HG02623 (cell line): ENCODE measurements around the gene SAMD4A.

Experiments used
- ATAC-seq: cut with Tn5 transposase; IDR thresholded peaks from one replicate; pipeline ENCODE4 v1.9.1; 2021; ENCODE audit warnings: moderate library complexity; ENCODE audit not compliant: unreplicated experiment

The SAMD4A gene

DNA sequence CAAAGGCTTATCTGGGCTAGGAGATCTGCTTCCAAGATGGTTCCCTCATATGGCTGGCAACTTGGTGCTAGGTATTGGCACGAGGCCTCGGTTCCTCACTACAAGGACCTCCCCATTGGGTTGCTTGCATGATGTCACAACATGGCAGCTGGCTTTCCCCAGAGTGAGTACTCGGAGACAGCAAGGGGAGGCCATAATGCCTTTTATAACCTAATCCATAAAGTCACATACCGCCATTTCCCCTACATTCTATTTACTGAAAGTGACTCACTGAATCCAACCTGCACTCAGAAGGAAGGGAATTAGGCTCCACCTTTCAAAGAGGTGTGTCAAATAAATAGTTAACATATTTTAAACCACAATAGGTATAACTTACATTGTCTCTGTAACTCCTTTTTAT is 130.9 kb downstream of the SAMD4A start:
- ATAC-seq, result no peak

DNA sequence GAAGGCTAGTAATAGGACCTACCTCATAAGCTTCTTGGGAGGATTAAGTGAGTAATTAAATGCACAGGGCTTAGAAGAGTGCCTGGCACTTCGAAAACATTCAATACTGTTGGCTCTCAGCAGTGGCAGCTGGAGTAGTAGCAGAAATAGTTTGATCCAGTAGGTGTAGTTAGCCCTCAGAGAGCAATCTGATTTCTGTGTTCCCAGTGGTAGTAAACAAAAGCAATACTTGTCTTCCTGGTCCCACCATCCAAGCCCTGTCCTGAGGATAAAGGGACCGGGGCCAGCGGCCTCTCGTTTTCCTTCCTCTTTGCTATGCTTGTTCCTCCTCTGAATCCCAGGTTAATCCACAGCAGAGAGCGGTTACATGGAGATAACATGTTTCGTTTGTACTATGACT is 131.6 kb downstream of the SAMD4A start:
- no peak for ATAC-seq

DNA sequence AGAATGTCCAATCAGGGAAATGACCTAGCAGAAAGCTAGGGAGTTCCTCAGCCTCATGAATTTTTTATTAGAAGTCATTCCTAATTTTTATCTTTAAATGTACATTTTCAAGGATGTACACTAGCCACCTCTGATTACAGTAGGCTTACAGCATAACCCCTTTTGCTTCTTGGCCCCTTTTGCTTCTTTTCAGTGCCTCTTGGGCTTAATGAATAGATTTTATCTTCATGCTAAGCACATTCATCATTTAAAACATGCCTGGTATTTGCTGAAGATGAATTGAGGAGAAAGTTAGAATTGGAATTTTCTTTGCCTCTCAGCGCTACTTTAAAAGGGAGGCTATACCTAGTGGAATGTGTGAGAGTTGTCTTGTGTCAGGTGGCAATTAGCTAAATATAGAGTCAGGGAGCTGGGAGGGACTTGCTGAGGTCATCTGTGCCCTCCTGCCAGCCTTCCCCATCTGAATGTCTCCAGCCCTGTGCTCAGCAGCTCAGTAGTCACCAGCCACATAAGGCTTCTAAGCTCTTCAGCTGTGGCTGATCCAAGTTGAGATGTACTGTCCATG is 132.1 kb downstream of the SAMD4A start:
- ATAC-seq, result no peak

DNA sequence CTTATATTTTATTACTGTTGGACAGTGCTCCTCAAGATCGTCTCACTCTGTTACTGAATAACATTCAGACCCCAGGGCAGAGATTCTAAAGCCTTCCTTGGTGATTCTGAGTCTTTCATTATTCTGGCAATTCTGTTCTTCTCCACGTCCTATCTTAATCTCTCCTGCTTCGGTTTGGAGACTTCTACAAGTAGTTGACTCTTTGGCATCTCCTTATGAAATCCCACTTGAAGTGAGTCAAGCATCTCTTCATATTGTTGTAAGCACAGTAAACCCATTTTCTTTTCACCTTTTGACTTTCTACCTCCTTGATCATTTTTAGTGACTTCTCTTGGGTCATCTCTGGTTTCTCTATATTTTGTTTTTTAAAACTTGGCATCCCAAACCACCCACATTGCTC is 132.8 kb downstream of the SAMD4A start:
- ATAC-seq, result no peak

DNA sequence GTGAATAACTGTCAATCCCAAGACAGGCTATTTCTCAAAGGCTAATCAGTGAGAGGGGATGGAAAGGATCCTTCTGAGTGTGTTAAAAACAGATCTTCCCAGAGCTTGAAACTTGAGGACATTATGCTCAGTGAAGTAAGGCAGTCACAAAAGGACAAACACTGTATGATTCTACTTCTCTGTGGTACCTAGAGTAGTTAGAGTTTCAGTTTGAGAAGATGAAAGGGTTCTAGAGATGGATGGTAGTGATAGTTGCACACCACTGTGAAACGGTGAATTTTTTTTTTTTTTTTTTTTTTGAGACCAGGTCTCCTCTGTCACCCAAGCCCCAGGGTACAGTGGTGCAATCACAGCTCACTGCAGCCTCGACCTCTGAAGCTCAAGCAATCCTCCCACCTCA is 133.8 kb downstream of the SAMD4A start:
- ATAC-seq, result no peak

DNA sequence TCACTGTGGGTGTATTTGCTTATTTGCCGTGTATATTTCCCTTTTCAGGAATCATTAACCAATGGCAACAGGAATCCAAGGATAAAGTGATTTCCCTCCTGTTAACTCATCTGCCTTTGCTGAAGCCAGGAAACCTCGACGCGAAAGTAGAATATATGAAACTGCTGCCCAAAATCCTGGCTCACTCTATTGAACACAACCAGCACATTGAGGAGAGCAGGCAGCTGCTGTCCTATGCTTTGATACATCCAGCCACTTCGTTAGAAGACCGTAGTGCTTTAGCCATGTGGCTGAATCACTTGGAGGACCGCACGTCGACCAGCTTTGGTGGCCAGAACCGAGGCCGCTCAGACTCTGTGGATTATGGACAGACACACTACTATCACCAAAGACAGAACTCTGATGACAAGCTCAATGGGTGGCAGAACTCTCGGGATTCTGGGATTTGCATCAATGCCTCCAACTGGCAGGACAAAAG is 135.1 kb downstream of the SAMD4A start:
- no peak for ATAC-seq

DNA sequence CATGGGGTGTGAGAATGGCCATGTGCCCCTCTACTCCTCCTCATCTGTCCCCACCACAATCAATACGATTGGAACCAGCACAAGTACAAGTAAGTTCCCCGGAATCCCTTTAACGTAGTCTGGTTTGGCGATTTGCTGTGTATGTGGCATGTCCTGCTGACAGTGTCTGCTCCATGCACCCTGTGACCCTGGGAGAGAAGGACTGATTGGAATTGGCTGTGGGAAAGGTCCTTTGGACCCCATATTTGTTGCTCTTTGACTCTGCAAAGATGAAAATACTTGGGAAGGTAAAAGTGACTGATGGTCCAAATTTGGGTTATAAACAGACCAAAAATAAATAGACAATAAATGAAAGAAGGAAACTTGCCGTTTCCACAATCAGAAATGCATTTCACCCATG is 135.6 kb downstream of the SAMD4A start:
- ATAC-seq, result no peak

GRCh38 chr14:54703082-54703481 is 136.2 kb downstream of the SAMD4A start:
- no peak for ATAC-seq

GRCh38 chr14:54703724-54704123 is 136.8 kb downstream of the SAMD4A start:
- ATAC-seq, result no peak

DNA sequence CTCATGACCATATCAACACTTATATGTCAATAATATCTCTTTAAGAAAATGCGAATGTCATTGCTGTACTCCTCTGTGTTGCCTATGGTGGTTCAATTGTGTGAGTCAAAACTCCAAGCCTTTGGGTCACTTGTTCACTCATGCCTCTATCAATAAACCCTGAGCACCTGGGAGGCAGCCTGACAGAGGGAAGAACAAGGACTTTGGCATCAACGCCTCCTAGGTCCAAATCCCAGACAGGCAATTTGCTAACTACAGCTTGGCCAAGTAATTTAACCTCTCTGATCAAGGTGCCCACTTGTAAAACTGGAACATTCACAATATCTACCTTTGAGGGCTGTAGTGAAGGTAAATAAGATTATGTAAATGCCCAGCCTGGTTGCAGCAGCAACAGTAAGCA is 137.8 kb downstream of the SAMD4A start:
- ATAC-seq, result no peak

GRCh38 chr14:54706769-54707168 is 139.8 kb downstream of the SAMD4A start:
- ATAC-seq, result no peak

DNA sequence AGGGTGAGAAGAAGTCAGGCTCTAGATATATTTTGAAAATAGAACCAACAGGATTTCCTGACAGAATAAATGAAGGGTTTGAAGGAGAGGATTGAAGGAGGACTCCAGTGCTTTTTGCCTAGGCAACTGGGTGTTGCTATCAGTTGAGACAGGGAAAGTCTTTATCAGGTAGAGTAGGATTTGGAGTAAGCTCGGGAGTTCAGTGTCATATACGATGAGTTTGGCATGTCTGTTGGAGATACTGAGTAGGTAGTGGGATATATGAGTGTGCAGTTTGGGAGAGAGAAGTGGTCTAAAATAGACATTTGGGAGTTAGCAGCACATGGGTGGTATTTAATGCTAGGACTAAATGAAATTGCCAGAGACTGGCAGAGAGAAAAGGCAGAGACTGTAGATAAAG is 141.2 kb downstream of the SAMD4A start:
- no peak for ATAC-seq

DNA sequence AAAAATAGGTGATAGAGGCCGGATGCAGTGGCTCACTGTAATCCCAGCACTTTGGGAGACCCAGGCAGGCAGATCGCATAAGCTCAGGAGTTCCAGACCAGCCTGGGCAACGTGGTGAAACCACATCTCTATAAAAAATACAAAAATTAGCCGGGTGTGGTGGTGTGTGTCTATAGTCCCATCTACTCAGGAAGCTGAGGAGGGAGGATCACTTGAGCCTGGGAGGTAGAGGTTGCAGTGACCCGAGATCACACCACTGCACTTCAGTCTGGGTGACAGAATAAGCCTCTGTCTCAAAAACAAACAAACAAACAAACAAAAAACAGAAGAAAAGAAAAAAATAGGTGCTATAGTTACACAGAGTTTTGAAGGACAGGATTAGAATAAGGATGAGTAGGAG is 142.1 kb downstream of the SAMD4A start:
- no peak for ATAC-seq

DNA sequence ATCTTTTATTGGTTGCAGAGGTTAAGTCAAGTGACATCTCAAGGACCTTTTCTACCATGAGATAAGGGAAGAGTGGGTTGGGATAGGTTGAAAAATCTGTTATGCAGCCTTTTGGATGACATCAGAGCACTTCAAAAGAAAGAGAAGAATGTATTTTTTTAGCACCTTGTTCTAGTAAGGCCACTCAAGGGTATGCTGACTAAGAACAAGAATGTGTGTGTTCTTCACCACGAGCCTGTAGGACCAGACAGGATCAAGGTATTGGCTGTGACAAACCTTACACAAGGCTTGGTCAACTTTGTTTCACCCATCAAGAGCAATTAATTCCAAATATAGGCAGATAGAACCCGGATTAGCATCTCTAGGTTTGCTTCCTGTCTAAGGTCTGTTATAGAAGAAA is 142.5 kb downstream of the SAMD4A start:
- ATAC-seq, result peak; percentile 73

- no peak for ATAC-seq
These were observed 142.9 kb downstream of the SAMD4A start for GRCh38 chr14:54709867-54710266.

DNA sequence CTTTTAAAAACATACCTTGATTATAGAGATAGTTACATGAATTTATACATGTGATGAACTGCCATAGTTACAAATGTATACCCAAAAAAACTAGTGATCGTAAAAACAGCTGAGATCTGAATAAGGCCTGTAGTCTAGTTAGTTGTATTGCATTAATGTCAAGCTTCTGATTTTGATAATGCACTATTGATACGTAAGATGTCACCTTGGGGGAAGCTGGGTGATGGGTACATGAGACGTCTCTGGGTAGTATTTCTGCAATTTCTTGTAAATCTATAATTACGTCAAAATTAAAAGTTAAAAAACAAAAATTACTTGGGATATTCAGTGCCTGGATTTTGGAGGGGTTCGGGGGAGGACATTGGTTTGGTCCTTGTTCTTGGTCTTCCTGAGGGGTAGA is 144.4 kb downstream of the SAMD4A start:
- no peak for ATAC-seq

GRCh38 chr14:54711812-54712464 is 145.0 kb downstream of the SAMD4A start:
- ATAC-seq, result no peak

GRCh38 chr14:54712465-54713200 is 145.7 kb downstream of the SAMD4A start:
- ATAC-seq, result no peak

DNA sequence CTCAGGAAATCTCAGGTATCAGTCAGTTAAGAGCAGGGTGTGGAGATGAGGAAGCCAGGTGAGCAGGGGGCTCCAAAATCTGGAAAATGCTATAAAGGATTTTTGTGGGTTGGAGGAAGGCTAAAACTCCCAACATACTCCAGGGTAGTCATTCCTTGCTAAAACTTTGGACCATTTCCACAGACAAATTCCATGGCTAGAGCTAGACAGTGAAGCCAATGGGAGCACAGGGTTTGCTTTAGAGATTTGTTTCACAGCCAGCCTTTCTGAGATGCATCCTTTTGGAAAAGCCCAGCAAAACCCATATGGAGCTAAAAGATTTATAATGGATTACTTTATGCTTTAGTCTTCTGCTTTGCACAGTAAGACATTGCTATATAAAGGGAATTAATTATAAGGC is 146.5 kb downstream of the SAMD4A start:
- ATAC-seq, result no peak

DNA sequence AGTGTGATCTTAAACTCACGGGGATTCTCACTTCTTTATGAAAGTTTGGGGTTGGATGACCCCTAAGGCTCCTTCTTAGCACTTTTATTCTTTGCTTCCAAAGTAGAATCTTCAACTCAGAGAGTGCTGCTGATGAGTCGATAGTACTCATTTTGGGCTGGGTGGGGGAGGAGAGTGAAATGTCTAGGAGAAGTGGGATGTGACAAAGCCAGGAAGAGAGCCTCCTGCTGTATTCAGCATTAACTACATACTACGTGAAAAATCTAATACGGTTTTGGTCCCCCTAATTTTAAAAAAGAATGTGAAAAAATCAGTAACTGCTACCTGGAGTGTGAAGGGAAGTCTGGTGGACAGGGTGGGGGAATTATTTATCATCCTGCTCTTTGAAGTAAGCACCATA is 148.3 kb downstream of the SAMD4A start:
- ATAC-seq, result no peak

- ATAC-seq, result no peak
These were observed 148.9 kb downstream of the SAMD4A start for GRCh38 chr14:54715811-54716210.

DNA sequence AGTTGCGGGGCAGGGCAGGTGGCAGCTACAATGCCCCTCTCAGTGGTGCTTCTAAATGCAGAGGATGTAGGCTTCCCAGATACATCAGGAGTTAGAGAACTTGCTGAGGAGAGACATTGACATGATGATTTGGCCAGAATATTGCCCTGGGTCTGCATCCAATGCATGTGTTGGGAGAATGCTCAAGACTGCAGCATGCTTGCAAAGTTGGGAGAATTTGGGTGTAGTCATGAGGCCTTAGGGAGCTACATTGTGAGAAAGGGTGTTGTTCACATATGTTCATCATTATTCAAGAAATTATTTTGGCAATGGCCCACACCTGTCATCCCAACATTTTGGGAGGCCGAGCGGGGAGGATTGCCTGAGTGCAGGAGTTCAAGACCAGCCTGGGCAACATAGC is 149.9 kb downstream of the SAMD4A start:
- no peak for ATAC-seq
